ENCODE measurements around the gene SGCA. TPM values are rescaled to one million over a fixed set of nuclear protein-coding genes. Genes with fewer than 3 reads are reported as not detected.

Gene SGCA
- total and polyA plus RNA-seq, 3 donors from 2014 or later, result 2.4 to 33.1 (median 7.6) TPM

DNA sequence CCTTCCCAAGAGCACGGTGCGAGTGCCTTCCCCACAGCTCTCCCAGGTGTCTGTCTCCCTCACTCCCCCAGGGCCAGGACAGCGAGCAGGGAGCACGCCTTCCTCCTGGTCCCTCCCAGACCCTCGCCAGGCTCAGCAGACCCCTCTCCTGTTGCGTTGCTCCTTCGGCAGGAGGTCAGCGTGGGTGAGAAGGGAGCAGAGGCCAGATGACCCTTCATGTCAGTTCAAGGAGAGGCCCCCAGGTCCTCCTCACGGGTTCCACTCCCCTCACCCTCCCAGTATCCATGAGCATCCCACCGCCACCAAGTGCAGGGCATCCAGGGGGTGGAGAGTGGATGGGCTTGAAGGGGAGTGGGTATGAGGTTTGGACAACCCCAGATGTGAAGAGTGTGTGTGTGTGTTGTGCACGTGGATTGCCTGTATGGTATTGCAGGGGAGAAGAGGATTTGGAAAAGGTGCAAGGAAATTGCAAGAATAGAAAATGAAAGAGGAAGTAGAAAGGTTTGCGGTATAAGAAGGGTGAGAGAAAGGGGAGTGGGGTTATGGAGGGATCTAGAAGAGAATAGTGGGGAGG is 17.7 kb downstream of the SGCA start:
- DNase-seq, result no peak
- Histone ChIP-seq H3K27ac (no peak overlapping the region), H3K4me3 (no peak overlapping the region), H3K27me3 (no peaks in the 10 kb centered on the region), H3K4me1 (no peaks in the 10 kb centered on the region), H3K9me3 (no peaks in the 10 kb centered on the region), H3K36me3 (ENCODE audit: low read depth, missing control alignments) (no peaks in the 10 kb centered on the region)
- WGBS, 2 donors, result 64 to 76% methylated on average over 8 to 12 of the region's 12 CpGs
- TF ChIP-seq CTCF (IDR thresholded peaks at IDR 0.05) (no peak), POLR2A (IDR thresholded peaks at IDR 0.05) (no peak)
- intact Hi-C loops (cut with DNase I; ENCODE audit: low total_unique reads), result no loop called here

- intact Hi-C loops (cut with DNase I; ENCODE audit: low total_unique reads), result no loop called here
- H3K27ac ChIP-seq, result no peak overlapping the region
- H3K4me1 ChIP-seq, result no peaks in the 10 kb centered on the region
- DNase-seq, result no peak
- H3K27me3 ChIP-seq, result no peaks in the 10 kb centered on the region
- WGBS, 2 donors, result 44 to 68% methylated on average over 8 of the region's 8 CpGs
- TF ChIP-seq POLR2A (IDR thresholded peaks at IDR 0.05), result no peak
- peak in 1 of 3 experiments; percentile 27 for TF ChIP-seq CTCF (IDR thresholded peaks at IDR 0.05)
- no peaks in the 10 kb centered on the region for H3K9me3 ChIP-seq
- H3K36me3 ChIP-seq (ENCODE audit: low read depth, missing control alignments), result no peaks in the 10 kb centered on the region
- H3K4me3 ChIP-seq, result no peak overlapping the region
These were observed 18.3 kb downstream of the SGCA start for GRCh38 chr17:50184064-50184463.

DNA sequence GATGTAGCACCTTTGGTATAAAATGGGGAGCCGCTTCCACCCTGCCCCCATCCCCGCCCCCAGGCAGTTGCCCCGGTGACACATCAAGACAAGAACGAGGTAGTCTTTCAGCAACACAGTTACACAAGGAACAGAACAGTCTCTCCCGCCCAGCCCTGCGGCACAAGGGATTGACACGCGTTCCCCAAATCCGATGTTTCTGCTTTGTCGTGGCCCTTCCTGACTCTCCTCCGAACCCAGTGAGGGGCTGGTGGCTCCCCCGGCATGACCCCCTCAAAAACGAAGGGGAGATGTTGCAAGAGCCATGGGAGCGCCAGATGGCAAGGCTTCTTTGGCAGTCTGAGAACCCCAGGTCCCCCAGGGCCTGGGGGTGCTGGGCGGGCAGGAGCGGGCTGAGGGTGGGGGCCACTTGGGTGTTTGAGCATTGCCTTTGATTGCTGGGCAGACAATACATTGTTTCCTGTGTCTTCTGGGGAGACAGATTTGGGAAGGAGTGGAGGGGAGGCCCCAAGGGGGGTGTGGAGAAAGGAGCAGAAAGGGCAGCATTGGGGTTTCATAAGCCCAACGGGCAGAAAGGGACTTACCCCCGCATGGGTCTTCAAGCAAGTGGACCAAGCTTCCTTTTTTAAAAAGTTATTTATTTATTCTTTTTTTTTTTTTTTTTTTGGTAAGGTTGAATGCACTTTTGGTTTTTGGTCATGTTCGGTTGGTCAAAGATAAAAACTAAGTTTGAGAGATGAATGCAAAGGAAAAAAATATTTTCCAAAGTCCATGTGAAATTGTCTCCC is 19.0 kb downstream of the SGCA start:
- DNase-seq, result peak; percentile 44
- Histone ChIP-seq H3K4me1 (no peaks in the 10 kb centered on the region), H3K9me3 (no peaks in the 10 kb centered on the region), H3K27ac (peak overlapping the region in 1 of 2 donors; percentile 60), H3K36me3 (ENCODE audit: low read depth, missing control alignments) (no peaks in the 10 kb centered on the region), H3K27me3 (no peaks in the 10 kb centered on the region), H3K4me3 (no peak overlapping the region)
- TF ChIP-seq POLR2A (IDR thresholded peaks at IDR 0.05), result no peak
- TF ChIP-seq CTCF (IDR thresholded peaks at IDR 0.05), result no peak
- WGBS, 2 donors, result 49 to 52% methylated on average over 19 of the region's 19 CpGs
- intact Hi-C loops (cut with DNase I; ENCODE audit: low total_unique reads), result no loop called here

DNA sequence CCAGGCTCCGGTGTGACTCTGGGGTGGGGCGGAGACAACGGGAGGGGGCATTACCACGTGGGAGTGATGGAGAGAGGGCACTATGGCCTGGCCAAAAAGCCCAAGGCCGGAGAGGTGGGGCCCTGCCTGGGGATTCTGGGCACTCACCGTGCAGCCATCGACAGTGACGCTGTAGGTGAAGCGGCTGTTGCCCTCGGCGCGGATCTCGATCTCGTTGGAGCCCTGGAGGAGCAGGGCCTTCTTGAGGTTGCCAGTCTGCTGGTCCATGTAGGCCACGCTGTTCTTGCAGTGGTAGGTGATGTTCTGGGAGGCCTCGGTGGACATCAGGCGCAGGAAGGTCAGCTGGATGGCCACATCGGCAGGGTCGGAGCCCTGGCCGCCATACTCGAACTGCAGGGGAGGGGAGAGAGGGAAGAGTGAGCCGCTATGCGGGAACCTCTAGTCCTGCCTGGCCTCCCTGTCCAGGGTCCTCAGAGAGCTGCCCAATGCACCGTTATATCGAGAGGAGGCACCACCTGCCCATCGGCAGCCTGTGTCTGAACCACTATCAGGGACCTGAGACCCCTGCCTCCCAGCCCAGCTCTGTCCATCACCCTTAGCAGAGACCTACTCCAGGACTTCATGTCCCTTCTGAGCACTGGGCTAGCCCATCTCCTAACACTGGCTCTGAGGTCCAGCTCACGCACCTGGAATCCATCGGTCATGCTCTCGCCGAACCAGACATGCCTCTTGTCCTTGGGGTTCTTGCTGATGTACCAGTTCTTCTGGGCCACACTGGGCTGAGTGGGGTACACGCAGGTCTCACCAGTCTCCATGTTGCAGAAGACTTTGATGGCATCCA is 20.0 kb downstream of the SGCA start:
- Histone ChIP-seq H3K27me3 (no peaks in the 10 kb centered on the region), H3K36me3 (ENCODE audit: low read depth, missing control alignments) (no peaks in the 10 kb centered on the region), H3K27ac (no peak overlapping the region), H3K4me3 (no peak overlapping the region), H3K9me3 (no peaks in the 10 kb centered on the region), H3K4me1 (no peaks in the 10 kb centered on the region)
- WGBS, 2 donors, result 77 to 81% methylated on average over 15 to 31 of the region's 31 CpGs
- no peak for TF ChIP-seq CTCF (IDR thresholded peaks at IDR 0.05)
- no peak for TF ChIP-seq POLR2A (IDR thresholded peaks at IDR 0.05)
- intact Hi-C loops (cut with DNase I; ENCODE audit: low total_unique reads), result no loop called here
- DNase-seq, result no peak

Measured in testis (tissue), 3 donors.